Natural killer cell (primary cell): ENCODE results near the gene IL31RA. TPM values are rescaled to one million over a fixed set of nuclear protein-coding genes. Genes with fewer than 3 reads are reported as not detected.

Source experiments
- ATAC-seq, 3 donors: fragments of 150-1000 bp in 2 of 3; fragments of 200-7000 bp in 1 of 3; cut with Tn5 transposase; 1 replicate in 1 of 3; 2 replicates in 2 of 3; pipeline ENCODE4 v1.10.0; 2021; ENCODE audit warnings: mild to moderate bottlenecking in 2 of 3, moderate library complexity in 2 of 3
- DNase-seq, 2 donors: peaks; one replicate each; pipeline versions ENCODE4 v3.0.0 to v3.0.0-alpha.2; 2013 to 2021; ENCODE audit warnings: mixed read lengths in 1 of 2
- H3K27ac ChIP-seq: one replicate; pipeline ENCODE4 v1.5.1; 2013; ENCODE audit warnings: mild to moderate bottlenecking, low read length
- H3K27me3 ChIP-seq: one replicate; pipeline ENCODE4 v1.6.1; 2013; ENCODE audit warnings: low read length; ENCODE audit not compliant: control insufficient read depth, insufficient read depth
- H3K36me3 ChIP-seq: one replicate; pipeline ENCODE4 v1.6.1; 2013; ENCODE audit warnings: low read length; ENCODE audit not compliant: control insufficient read depth, insufficient read depth
- H3K4me1 ChIP-seq: one replicate; pipeline ENCODE4 v1.6.1; 2013; ENCODE audit warnings: low read length; ENCODE audit not compliant: control insufficient read depth, insufficient read depth
- H3K4me3 ChIP-seq: one replicate; pipeline ENCODE4 v1.5.1; 2013; ENCODE audit warnings: low read length
- H3K9me3 ChIP-seq: one replicate; pipeline ENCODE4 v1.6.1; 2013; ENCODE audit warnings: low read length; ENCODE audit not compliant: control insufficient read depth, insufficient read depth
- H3K27ac Mint-ChIP-seq, 2 donors: one replicate each; pipeline ENCODE4 v1.8.0; 2022; ENCODE audit warnings: mild to moderate bottlenecking in 2 of 2, mixed read lengths in 2 of 2, moderate library complexity in 1 of 2
- H3K27me3 Mint-ChIP-seq, 2 donors: one replicate each; pipeline ENCODE4 v1.8.0; 2022; ENCODE audit warnings: low read depth in 2 of 2, mixed read lengths in 2 of 2
- H3K36me3 Mint-ChIP-seq: one replicate; pipeline ENCODE4 v1.8.0; 2022; ENCODE audit warnings: mixed read lengths
- H3K4me1 Mint-ChIP-seq, 2 donors: one replicate each; pipeline ENCODE4 v1.8.0; 2022; ENCODE audit warnings: mixed read lengths in 2 of 2
- H3K4me3 Mint-ChIP-seq: one replicate; pipeline ENCODE4 v1.8.0; 2022; ENCODE audit warnings: mild to moderate bottlenecking, moderate library complexity, mixed read lengths
- H3K9me3 Mint-ChIP-seq, 2 donors: one replicate each; pipeline ENCODE4 v1.8.0; 2022; ENCODE audit warnings: mixed read lengths in 2 of 2
- WGBS: methylation state at CpG from one replicate; pipeline ENCODE4 v1.1.7; 2013; ENCODE audit warnings: missing lambda C conversion rate; ENCODE audit not compliant: insufficient coverage; 5-methylcytosine and 5-hydroxymethylcytosine counted together
- intact Hi-C: fragments of 100-400 bp; cut with micrococcal nuclease; formaldehyde crosslinking; loops from one replicate; pipeline ENCODE4 v1.14.2; 2022
- total RNA-seq, 4 donors: library from RNA; stranded (reverse); fragments of 120-200 nt in 1 of 4; gene quantifications; one replicate each; pipeline versions ENCODE4 v1.2.3 to v1.2.4, GENCODE V29; 2013 to 2022
- TF ChIP-seq, protein P1 (sequence below): fragments of 200-600 bp; IDR thresholded peaks from one replicate; pipeline ENCODE4 v1.8.0; 2022; ENCODE audit warnings: antibody characterized with exemption

Gene IL31RA
- total RNA-seq, 3 donors from 2014 or later (not counting 1 experiment from before 2014, with no cell fraction given): not detected

DNA sequence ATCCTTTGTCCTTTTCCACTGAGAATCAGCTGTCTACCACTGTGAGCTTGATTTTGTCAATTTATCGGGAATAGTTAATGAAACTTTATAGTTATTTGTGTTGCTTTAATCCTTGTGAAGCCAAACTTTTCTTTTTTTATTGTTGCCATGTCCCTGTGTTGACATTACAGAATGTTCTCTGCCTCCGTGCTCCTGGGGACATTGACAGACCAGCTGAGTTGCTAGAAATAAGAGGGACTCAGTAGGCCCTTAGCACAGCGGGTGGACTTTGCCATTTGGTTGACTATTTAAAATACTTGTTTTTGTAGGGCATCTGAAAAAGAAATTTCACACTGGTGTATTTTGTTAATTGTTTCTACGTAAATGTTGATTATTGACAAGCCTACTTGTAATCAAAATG, 70.5 kb downstream of the IL31RA start:
- no peak overlapping the region for H3K27ac ChIP-seq
- H3K4me3 Mint-ChIP-seq: no peak overlapping the region
- peaks cover 10 to 11% of the 10 kb centered on the region in 2 donors for H3K4me1 Mint-ChIP-seq
- no peaks in the 10 kb centered on the region for H3K9me3 ChIP-seq
- DNase-seq (no peak), ATAC-seq (no peak)
- 96% methylated on average over 4 of the region's 4 CpGs for WGBS
- no peaks in the 10 kb centered on the region for H3K36me3 Mint-ChIP-seq
- no peaks in the 10 kb centered on the region for H3K9me3 Mint-ChIP-seq
- no peak overlapping the region for H3K4me3 ChIP-seq
- H3K36me3 ChIP-seq: no peaks in the 10 kb centered on the region
- peaks cover 23% of the 10 kb centered on the region for H3K4me1 ChIP-seq
- H3K27me3 Mint-ChIP-seq: peaks cover 7 to 9% of the 10 kb centered on the region in 2 donors
- intact Hi-C loops: no loop called here
- no peak overlapping the region for H3K27ac Mint-ChIP-seq
- no peaks in the 10 kb centered on the region for H3K27me3 ChIP-seq
- TF ChIP-seq, protein P1, sequence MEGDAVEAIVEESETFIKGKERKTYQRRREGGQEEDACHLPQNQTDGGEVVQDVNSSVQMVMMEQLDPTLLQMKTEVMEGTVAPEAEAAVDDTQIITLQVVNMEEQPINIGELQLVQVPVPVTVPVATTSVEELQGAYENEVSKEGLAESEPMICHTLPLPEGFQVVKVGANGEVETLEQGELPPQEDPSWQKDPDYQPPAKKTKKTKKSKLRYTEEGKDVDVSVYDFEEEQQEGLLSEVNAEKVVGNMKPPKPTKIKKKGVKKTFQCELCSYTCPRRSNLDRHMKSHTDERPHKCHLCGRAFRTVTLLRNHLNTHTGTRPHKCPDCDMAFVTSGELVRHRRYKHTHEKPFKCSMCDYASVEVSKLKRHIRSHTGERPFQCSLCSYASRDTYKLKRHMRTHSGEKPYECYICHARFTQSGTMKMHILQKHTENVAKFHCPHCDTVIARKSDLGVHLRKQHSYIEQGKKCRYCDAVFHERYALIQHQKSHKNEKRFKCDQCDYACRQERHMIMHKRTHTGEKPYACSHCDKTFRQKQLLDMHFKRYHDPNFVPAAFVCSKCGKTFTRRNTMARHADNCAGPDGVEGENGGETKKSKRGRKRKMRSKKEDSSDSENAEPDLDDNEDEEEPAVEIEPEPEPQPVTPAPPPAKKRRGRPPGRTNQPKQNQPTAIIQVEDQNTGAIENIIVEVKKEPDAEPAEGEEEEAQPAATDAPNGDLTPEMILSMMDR: no peak

DNA sequence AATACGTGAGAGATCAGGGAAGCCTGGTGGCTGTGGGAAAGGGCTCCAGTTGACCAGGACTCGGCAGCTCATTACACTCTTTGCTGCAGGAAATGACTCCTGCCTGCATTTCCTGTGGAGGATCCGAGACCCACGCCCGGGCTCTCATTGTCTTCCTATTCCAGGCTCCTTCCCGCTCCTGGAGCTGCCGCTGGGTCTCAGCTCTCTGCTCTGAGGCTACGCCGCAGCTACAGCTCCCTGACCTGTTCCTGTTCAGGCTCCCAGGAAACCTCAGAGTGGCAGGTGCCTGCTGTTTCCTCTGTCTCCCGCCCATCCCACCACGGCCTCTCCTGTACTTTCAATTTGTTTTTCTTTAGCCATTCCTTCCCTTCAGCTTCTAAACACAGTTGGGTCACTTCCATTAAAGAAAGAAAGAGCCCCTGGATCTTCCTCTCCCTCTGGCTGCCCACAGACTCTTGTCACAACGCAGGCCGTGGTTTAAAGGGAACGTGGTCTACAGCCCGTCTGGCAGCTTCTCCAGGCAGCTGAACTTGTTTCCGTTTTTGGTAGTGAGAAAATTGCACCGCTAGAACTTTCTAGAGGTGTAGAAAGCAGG, 72.1 kb downstream of the IL31RA start:
- Histone ChIP-seq H3K4me3 (peak overlapping the region; percentile 44), H3K27ac (no peak overlapping the region)

DNA sequence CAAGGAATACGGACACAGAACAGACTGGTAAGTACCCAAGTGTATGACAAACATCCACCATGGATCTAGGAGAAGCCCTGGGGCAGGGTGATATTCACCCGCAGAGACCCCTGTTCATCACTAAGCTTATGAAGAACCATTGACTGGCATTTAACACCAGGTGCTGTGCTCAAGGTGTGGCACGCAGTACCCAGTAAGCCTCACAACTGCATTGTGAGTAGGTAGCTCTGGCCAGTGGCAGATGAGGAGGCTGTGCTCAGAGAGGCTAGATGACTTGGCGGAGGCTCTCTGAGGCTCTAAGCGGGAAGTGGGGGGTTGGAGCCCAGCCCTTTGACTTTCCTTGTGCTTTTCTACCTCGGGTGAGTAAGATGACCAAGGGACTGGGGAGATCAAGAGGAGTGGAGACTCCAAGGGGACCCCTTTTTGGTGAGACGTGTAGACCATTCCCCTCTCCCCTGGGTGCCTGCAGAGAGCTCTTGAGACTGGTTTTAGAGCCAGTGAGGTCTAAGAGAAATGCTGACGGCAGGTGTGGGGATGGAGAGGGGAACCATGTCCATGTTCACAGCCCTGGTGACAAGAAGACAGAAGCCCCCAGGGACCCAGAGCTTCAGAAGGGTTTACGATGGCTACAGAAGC, 72.8 kb downstream of the IL31RA start:
- Mint-ChIP-seq H3K36me3 (no peaks in the 10 kb centered on the region), H3K27ac (peak overlapping the region; percentile 43 to 78), H3K4me3 (peak overlapping the region; percentile 88), H3K4me1 (peaks cover 10 to 11% of the 10 kb centered on the region in 2 donors), H3K9me3 (no peaks in the 10 kb centered on the region), H3K27me3 (peaks cover 7 to 9% of the 10 kb centered on the region in 2 donors)
- Histone ChIP-seq H3K36me3 (no peaks in the 10 kb centered on the region), H3K27ac (no peak overlapping the region), H3K27me3 (no peaks in the 10 kb centered on the region), H3K4me1 (peaks cover 23% of the 10 kb centered on the region), H3K9me3 (no peaks in the 10 kb centered on the region), H3K4me3 (no peak overlapping the region)
- DNase-seq (no peak), ATAC-seq (peak in 2 of 3 donors; percentile 24 to 34)
- WGBS: 89% methylated on average over 9 of the region's 9 CpGs
- intact Hi-C loops: no loop called here
- TF ChIP-seq, protein P1: no peak

More for the DNA sequence above, 72.1 kb downstream of the IL31RA start:
- under 1% methylated on average over 17 of the region's 17 CpGs for WGBS
- Mint-ChIP-seq H3K36me3 (no peaks in the 10 kb centered on the region), H3K9me3 (no peaks in the 10 kb centered on the region), H3K27ac (peak overlapping the region; percentile 43 to 78), H3K4me1 (peaks cover 10 to 11% of the 10 kb centered on the region in 2 donors), H3K27me3 (peaks cover 7 to 9% of the 10 kb centered on the region in 2 donors), H3K4me3 (peak overlapping the region; percentile 88)
- Histone ChIP-seq H3K27me3 (no peaks in the 10 kb centered on the region), H3K36me3 (no peaks in the 10 kb centered on the region), H3K4me1 (peaks cover 23% of the 10 kb centered on the region), H3K9me3 (no peaks in the 10 kb centered on the region)
- DNase-seq (peak in 1 of 2 donors; percentile 47), ATAC-seq (peak; percentile 69 to 86 (median 78))
- intact Hi-C loops: no loop called here
- TF ChIP-seq, protein P1: no peak
